Measurements from ENCODE around the gene REEP3.

REEP3 gene

DNA sequence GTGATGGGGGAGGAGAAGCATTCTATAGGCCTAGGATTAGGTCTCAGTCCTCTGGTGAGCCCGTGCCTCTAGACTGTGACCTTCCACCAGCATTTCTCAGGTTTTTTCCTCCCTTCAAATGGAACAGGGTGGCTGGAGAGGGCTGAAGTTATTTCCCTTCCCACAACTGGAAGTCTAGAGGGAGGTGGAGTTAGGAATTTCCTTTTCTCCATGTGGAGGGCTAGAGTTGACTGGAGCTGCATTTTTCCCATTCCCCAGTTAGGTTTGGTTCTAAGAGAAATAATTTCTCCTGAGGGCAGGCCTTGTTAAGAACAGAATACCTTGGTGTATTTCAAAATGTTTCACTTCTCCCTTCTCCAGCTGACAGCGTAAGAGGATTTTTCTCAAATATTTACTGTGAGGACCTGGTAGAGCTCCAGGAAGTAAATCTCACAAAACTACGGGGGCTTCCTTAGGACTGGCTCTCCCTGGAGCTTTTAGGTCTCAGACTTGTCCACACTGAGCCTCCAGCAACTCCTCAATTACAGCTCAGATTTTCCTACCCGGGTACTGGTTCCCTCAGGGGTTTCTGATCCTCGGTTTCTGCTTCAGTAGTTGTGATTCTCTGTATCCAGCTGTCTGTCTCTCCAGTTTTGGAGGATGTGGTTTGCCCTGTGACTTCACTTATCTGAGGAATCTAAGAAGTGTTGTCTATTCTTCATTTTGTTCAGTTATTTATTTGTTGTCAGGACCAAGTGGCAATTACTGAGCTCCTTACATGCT, 6.0 kb upstream of the REEP3 start:
- DNase-seq: no peak

DNA sequence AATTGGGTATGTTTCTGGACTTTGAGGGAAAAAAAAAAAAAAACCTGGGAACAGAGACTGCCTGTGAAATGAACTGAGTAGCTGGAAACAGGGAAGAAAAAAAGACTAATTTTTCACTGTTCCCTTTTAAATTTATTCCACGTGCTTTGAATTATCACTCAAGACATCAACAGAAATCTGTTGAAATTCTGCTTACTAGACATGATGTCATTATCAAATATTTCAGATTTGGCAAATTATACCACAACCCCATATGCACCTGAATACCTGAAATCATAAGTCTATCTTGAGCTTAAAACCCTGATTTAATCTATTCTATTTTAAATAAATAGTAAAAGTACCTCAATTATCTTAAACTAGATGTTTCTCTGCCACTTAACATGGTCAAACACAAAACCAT, 5.0 kb upstream of the REEP3 start:
- no peak for DNase-seq

DNA sequence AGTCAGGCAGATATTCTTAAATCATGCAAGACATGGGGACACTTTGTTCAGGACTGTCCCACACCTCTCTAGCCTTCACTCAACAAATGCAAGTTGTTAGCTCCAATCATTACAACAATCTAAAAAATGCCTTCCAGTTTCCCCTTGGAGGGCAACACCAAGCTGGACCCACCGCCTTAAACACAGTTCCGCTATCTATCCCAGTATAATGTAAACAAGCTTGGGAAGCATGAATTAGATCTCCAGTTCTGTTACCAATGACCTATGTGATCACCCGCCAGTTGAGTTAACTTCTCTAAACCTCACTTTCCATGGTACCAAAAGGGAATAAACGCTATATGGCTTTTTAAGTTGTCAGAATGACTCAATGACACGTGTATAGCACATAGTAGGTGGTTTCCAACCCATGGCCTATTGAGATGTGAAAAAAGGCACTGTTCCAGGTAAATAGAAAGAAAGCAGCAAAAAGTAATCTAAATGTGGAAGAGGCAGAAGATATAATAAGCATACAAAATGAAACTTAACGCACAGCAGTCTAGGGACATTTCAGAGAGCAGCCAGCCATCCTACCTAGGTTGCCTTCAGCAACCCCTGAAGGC, 2.4 kb upstream of the REEP3 start:
- no peak for DNase-seq

DNA sequence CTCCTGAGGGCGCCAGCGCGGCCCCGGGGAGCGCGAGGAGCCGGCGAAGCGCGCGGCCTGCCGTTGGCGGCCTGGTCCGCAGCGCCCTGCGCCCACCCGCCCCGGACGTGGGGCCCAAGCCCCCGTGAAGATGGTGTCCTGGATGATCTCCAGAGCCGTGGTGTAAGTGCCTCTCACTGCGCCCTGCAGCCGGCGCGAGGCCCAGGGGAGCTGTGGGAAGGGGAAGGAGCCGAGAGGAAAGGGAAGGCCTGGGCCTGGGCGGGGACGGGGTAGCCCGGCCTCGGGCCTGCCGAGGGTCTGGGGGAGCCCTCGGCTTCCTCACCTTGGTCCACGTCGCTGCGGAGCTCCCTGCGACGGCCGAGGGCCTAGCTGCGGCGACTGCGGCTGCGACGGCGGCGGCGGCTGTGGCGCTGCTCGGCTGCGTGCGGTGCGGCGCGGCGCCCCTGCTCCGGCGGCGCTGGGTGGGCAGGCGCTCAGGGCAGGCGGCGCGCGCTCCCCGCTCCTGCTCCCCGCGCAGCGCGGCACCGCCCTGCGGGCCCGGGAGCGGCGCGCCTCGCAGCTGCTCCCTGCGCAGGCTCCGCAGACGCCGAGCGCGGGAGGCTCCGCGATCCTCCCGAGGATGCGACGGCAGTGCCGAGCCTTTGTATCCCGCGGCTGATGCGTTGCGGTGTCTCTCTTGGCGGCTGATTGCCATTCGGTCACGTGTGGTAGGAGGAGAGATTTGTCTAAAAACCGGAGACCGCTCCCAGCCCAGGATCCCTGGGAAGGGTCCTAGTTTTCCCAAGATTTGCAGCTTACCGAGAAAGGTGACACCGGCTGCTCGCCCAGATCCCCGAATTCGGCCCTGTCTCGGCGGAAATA, 445 bp downstream of the REEP3 start:
- peak; percentile 68 for DNase-seq

DNA sequence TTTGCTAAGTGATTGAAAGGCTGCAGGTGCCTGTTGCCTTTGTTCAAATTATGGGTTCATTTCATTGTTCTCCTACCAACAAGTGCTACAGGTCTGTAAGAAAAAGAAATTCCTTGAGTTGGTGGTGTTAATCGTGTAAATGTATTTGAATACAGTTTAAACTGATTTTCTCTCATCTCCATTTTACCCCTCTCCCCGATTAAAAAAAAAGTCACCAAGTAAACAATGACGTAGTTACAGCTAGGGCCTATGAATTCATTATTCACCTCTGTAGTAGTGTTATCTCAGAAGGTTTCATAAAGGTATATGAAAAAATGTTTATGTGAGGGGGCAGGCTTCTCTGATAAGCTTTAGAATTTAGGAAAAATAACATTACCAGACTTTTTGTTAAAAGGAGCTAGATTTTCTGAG, 1.1 kb downstream of the REEP3 start:
- no peak for DNase-seq

DNA sequence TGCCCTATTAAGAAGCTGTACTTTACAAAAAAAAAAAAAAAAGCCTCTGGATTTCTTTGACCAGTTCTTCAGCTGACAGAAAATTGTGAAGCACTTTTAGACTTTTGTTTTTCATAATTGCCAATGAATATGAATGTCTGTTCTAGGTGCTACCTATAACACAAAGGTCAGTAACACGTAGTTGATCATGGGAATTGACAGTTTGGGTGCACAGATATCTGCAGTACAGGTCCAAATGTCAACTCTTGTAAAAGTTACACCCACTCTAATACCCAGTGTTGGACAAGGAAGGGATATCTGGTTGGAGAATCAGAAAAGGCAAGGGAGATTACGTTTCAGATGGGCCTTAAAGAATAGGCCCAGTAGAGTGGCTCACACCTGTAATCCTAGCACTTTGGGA, 1.8 kb downstream of the REEP3 start:
- no peak for DNase-seq

DNA sequence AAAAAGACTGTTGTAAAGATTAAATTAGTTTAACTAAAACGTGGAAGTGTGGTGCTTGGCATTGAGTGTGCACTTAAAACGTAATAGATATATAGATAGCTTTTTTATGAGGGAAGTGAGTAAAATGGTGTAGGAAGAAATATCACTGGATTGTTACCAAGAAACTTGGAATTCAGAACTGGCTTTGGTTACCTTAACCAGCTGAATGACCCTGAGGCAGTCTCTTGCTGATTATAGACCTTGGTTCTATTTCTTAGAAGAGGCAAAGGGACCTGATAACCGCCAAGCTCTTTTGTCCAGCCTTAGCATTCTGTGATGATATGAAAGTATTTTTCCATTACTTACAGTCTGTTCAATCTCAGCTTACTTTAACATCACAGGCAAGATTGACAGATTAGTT, 3.8 kb downstream of the REEP3 start:
- no peak for DNase-seq

DNA sequence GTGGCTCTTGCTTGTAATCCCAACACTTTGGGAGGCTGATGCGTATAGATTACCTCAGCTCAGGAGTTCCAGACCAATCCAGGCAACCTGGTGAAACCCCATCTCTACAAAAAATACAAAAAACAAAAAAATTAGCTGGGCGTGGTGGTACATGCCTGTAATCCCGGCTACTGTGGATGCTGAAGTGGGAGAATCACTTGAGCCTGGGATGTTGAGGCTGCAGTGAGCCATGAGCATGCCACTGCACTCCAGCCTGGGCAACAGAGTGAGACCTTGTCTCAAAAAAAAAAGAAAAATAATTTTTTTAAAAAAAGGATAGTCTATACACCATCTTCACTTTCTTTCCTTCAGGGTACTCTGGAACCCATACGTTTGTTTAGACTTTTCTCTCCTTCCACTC, 6.2 kb downstream of the REEP3 start:
- DNase-seq: no peak

DNA sequence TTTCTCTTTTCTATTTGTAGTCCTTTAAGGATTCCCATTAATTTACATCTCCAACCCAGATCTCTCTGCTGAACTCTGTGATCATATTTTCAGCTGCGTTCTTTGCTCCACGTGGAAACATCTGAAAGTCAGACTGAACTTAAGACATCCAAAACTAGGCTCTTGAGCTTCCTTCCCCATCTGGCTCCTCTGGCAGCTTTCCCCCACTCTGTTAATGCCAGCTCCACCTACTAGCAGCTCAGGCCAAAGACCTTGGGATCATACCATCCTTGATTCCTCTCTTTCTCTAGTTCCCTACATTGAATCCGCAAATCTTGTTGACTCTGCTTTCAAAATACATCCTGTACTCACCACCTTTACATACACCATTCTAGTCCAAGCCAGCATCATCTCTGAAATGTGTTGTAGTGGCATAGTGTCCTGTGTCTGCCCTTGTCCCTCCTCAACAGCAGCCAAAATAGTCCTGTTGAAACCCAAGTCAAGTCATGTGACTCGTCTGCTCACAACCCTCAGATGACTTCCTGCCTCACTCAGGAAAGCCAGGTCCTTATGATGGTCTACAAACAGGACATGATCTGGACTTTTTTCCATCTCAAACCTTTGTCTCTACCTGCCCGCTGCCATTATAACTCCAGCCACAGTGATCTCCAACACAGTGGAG, 7.0 kb downstream of the REEP3 start:
- DNase-seq: no peak

DNA sequence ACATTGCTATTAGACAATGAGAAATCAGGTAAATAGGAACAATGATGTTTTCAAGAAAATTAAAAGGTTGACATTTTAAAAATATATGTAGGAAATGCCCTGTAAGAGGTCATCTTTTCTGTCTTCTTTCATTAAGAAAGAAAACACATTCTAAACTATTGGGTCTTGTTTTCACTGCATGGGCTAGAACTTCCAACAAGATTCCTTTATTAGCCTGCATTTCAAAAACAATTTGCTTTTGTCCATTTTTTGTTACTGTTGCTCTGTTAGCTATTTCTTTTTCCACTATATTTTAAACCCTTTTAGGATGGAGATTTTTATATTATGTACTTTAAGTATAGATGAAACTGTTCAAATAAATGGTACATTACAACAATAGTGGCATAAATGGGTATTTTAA, 9.2 kb downstream of the REEP3 start:
- DNase-seq: no peak

DNA sequence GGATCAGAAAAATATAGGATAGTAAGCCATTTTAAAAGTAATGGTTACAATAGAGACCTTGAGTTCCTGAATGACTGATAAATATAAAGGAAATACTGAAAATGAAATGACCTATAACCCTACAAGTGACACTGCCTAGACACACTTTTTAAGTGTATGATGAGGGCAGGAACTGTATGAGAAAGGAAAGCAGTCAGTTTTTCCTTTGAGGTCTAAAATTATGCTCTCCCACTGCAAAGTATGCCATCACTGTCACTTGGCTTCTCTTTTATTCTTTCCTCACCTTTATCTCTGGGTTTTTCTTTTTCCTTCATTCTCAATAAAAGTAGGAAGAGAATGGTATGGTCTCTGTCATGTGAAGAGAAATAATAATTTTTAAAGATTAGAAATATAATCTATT, 13.5 kb downstream of the REEP3 start:
- DNase-seq: no peak

DNA sequence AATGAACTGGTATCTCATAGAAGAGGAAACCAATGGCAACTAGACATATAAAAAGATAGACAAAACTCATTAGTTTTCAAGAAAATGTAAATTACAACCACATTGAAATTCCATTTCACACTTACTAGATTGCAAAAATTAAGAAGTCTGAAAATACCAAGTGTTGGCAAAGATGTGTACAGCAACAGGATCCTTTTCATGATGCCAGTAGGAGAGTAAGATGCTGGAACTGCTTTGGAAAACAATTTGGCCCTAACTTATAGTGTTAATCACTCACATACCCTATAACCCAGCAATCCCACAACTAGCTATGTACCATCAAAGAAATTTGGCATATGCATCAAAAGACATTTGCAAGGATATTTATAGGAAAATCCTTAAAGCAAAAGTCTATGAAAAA, 15.5 kb downstream of the REEP3 start:
- no peak for DNase-seq

DNA sequence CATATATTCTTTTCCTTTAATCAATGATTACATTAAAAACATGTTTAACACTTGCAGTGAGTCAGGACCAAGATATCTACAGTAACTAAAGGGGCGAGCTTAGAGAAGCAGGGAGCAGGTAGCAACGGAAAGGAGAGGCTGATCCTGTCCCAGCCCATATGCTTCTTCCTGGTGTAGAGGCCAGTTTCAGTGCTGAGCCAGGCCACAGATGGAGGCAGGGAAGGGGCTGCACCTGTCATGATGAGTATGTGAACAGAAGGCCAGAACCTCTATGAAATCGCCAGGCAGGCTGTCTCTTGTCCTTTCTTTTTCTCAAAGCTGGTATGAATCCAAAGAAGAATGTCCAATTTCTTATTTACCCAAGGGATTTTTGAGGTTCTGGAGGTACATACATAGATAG, 16.3 kb downstream of the REEP3 start:
- DNase-seq: no peak

DNA sequence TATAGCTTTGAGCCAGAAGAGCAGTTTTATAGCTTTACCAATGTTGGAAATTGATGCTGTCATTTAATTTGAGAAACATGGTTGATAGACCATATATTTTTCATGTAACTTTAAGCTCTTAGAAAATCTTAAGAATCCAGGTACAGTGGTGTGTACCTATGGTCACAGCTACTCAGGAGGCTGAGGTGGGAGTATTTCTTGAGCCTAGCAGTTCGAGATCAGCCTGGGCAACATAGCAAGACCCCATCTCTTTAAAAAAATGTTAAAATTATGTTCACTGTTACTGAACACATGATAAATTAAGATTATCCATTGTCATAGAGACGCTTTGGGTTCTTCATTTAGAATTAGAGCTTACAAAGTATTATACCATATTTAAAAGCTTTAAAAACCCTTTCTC, 18.2 kb downstream of the REEP3 start:
- DNase-seq: no peak

DNA sequence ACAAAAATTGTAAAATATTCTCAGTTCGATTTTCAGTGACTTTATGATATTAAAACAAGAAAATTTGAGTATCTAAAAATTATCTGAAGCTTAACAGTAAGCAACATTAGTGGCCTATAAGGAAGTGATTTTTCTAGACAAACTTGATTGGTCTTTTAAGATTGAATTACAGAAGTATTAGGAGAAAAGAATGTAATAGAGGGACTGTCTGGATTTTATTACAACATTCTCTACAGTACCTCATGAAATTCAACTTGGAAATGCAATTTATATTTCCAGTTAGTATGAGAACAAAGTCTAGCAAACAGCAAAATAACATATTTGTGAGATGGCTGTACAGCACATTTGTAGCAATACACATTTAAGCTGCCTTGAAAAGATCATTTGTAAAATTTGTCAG, 18.8 kb downstream of the REEP3 start:
- DNase-seq: no peak

DNA sequence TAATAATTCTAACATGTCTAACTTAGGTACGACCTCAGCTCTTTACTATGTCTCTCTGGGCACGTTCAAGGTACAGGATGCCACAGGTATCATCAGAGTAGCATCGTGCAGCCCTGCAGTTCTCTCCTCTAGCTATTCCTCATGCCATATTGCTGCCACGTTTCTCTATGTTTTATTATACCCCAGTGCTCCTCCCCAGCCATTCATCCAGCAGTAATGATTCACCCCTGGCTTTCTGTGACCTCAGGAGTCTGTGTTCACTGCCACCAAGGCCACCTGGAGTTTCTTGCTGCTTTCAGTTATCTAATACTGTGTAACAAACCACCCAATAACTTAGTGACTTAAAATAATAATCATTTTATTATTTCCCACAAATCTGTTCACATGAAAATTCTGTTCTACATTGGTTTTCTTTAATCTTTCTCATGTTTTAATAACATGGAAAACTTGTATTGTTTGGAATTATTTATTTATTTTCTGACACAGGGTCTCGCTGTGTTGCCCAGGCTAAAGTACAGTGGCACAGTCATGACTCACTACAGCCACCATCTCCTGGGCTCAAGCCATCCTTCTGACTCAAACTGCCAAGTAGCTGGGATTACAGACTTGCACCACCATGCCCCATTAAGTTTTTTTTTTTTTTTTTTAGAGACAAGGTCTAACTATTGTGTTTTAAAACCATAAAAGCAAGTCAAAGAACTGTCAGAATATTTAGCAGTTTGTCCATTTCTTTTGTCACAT, 21.8 kb downstream of the REEP3 start:
- DNase-seq: no peak

DNA sequence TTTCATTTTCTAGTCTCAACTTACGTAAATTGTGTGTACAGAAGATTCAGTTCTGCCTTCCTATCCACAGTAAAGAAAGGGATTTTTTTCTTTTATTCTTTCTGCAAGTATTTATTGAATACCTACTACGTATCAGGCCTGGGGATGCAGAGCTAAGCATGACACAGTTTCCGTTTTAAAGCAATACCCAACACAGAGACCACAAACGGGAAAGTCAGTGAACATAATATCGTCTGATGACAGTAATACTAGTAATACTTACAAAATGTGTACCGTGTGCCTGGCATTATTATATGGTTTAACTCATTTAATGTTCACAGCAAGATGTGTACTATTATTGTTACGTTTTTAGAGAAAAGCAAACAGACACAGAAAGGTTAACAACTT, 22.4 kb downstream of the REEP3 start:
- no peak for DNase-seq

DNA sequence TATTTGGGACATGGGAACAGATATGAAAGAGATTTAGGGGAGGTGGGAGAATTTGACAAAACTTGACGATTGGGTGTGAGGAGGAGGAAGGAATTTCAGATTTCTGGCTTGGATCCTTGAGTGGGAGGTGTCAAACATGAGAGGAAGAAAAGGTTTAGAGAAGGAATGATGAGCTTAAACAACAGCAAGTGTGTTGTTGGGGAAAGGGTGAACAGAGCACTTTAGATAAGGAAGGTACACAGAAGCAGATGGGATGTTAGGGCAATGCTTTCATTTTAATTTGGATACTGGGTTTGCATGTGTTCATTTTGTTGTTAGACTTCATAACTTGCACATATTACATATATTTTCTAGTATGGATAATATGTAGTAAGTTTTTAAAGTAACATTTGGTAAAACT, 23.2 kb downstream of the REEP3 start:
- no peak for DNase-seq

DNA sequence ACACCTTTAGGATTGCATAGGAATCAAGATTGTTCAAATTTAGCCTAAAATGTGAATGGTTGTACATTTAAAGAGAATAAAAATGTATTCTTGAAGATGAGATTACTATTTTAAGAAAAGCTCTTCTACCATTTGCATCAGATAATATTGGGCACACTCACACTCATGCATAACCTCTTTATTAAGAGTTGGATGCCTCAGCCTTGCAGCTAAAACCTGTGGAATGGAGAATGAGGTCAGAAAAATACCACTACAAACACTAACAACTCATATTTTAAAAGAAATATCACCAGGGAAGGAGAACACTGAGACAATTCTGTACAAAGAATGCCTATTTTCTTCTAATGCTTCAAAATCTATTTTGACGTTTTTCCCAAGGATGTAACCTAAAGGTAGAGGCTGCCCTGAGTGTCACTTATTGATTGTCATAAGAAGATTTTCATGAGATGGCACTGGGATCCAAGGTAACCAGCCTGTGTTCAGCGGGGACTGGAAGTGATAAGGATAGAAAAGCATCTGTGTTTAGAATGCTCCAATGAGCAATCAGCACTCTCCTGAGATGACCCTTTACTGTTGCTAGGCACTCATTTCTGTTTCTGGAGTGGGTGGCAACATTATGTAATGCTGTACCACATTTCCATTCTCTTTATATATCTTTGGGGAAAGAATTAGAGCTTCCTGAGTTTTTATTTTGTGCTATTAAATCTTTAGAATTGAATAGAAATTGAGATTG, 26.6 kb downstream of the REEP3 start:
- no peak for DNase-seq

DNA sequence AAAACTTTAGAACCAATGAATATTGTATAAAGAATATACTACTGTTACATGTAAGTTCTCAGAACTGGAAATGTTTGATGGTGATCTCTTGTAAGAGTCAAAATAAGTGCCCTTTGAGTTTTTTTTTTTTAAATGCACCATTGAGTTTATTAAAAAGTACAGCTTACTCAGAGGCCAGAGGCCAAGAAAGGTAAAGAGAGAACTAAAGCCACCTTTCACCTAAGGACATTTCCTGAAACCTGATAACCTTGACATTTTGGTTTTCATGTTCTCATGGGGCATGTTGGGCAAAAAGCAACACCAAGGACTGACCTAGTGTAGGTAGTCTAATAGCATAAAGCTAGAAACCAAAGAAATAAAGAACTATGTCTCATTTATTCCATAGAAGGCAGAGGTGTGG, 27.7 kb downstream of the REEP3 start:
- DNase-seq: no peak

DNA sequence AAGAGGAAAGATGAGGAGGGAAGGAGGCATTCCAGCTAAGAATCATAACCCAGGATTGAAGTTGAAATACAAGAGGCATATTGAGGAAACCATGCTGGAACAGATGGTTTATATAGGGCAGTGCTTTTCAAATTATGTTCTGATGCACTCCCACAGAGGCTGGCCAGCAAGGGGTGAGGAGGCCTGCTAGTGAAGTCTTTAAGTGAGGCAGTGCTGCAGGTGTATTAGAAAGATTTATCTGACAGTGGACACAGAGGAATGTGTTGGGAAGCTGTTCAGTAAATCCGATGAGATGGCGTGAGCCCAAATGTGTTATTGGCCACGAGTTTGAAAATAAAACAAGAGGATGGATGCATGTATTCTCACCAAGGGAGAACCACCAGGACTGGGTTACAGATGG, 28.6 kb downstream of the REEP3 start:
- DNase-seq: no peak

DNA sequence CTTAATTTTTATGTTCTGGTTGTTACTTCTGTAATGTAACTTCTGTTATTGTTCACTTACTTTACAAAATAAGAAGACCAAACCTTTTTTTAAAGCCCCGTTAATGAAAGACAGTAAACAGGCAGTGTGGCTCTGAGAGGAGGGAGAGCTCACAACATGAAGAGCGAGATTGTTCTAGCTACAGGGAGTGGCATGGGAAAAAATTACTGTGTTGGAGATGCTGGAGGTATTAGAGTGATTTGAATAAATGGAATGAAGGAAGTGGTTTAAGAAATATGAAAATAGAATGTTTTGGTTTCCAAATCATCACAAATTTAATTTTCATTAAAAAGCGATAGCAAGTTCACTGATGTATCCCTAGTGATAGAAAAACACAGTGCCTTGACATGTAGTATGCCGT, 31.8 kb downstream of the REEP3 start:
- DNase-seq: no peak

Measured in CD4-positive, alpha-beta T cell treated with Interleukin-17A for 4 hours (primary cell).